ENCODE measurements around the gene FAT4.

The FAT4 gene

DNA sequence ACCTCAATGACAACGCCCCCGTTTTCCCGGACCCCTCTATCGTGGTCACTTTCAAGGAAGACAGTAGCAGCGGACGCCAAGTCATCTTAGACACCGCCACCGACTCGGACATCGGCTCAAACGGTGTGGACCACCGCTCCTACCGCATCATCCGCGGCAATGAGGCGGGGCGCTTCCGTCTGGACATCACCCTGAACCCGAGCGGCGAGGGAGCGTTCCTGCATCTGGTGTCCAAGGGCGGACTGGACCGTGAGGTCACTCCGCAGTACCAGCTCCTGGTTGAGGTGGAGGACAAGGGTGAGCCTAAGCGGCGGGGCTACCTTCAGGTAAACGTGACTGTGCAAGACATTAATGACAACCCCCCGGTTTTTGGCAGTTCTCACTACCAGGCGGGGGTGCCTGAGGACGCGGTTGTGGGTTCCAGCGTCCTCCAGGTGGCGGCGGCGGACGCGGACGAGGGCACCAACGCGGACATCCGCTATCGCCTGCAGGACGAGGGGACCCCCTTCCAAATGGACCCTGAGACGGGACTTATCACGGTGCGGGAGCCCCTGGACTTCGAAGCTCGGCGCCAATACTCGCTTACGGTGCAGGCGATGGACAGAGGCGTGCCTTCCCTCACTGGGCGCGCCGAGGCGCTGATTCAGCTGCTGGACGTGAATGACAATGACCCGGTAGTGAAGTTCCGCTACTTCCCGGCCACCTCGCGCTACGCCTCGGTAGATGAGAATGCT, 2.2 kb downstream of the FAT4 start:
- TF ChIP-seq, protein P1, sequence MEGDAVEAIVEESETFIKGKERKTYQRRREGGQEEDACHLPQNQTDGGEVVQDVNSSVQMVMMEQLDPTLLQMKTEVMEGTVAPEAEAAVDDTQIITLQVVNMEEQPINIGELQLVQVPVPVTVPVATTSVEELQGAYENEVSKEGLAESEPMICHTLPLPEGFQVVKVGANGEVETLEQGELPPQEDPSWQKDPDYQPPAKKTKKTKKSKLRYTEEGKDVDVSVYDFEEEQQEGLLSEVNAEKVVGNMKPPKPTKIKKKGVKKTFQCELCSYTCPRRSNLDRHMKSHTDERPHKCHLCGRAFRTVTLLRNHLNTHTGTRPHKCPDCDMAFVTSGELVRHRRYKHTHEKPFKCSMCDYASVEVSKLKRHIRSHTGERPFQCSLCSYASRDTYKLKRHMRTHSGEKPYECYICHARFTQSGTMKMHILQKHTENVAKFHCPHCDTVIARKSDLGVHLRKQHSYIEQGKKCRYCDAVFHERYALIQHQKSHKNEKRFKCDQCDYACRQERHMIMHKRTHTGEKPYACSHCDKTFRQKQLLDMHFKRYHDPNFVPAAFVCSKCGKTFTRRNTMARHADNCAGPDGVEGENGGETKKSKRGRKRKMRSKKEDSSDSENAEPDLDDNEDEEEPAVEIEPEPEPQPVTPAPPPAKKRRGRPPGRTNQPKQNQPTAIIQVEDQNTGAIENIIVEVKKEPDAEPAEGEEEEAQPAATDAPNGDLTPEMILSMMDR (IDR thresholded peaks at IDR 0.05; ENCODE audit: low read depth, low read length) = peak; percentile 39
- peak overlapping the region; percentile 87 to 99 for H3K4me3 ChIP-seq (replicated peaks in 1 of 2; ENCODE audit: low read depth in 2 of 2, low read length in 2 of 2)
- peak; percentile 35 to 61 for DNase-seq (ENCODE audit: low read depth in 2 of 2)

DNA sequence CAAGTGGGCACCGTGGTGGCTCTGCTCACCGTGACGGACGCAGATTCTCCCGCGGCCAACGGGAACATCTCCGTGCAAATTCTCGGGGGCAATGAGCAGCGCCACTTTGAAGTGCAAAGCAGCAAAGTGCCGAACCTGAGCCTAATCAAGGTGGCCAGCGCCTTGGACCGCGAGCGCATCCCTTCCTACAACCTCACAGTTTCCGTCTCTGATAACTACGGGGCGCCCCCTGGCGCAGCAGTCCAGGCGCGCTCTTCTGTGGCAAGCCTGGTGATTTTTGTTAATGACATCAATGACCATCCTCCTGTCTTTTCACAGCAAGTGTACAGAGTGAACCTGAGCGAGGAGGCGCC, 2.7 kb downstream of the FAT4 start:
- TF ChIP-seq, protein P1 (IDR thresholded peaks at IDR 0.05; ENCODE audit: low read depth, low read length) = peak; percentile 67
- peak; percentile 57 to 67 for DNase-seq (ENCODE audit: low read depth in 2 of 2)
- peak overlapping the region; percentile 87 to 99 for H3K4me3 ChIP-seq (replicated peaks in 1 of 2; ENCODE audit: low read depth in 2 of 2, low read length in 2 of 2)

DNA sequence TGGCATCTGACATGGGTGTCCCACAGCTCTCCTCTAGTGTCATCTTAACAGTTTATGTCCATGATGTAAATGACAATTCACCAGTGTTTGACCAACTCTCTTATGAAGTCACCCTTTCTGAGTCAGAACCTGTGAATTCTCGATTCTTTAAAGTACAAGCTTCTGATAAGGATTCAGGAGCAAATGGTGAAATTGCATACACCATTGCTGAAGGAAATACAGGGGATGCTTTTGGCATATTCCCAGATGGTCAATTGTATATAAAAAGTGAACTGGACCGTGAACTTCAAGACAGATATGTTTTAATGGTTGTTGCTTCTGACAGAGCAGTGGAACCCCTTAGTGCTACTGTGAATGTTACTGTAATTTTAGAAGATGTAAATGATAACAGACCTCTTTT, 4.6 kb downstream of the FAT4 start:
- H3K4me3 ChIP-seq (replicated peaks in 1 of 2; ENCODE audit: low read depth in 2 of 2, low read length in 2 of 2) = no peak overlapping the region

DNA sequence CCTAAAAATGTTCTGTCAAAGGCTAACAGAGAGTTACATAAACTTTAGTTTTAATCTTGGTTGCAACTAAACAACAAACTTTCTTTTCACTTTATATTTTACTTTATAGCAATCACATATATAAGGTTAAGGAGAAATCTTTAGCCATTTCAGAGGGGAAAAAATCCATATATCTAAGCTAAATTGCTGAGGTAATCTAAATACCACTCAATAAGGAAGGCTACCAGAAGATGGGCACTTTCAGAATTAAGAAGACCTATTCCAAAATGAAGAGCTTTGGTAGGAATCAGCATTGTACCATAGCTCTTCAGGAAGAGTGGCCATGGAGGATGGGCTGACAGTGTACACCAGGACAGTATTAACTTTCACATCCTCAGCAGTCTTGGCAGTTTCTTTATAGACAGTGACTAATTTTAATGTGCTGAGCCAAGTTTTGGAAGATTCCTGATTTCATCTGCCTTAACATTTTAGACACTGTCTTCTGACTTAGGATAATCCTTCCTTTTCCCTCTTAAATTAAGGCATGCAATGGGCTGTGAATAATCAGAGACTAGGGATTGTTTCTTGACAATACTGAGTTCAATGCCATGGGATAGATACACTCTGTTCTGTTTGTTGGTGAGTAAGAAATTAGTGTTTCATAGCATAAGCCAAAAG, 7.1 kb downstream of the FAT4 start:
- peak overlapping the region; percentile 6 to 15 for H3K4me3 ChIP-seq (replicated peaks in 1 of 2; ENCODE audit: low read depth in 2 of 2, low read length in 2 of 2)
- TF ChIP-seq, protein P1 (IDR thresholded peaks at IDR 0.05; ENCODE audit: low read depth, low read length) = no peak
- peak; percentile 54 to 78 for DNase-seq (ENCODE audit: low read depth in 2 of 2)

More for the DNA sequence above, 4.6 kb downstream of the FAT4 start:
- TF ChIP-seq, protein P1 (IDR thresholded peaks at IDR 0.05; ENCODE audit: low read depth, low read length) = no peak
- peak in 1 of 2 donors; percentile 15 for DNase-seq (ENCODE audit: low read depth in 2 of 2)

DNA sequence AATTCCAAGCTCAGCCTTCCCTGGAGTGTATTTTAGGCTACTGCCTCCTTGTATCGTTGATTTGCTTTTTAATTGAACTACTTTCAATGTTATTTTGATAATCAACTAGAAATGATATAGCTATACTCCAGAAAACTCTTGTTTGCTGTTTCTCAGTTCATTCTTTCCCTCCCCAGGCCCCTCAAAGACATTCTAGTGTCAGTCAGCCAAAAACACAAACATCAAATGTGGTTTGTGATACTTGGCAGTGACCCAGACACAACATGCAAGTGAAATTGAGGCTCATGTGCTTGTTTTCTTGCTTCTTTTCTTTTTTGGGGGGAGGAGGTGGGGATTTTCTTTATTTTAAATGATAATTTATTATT, 7.6 kb downstream of the FAT4 start:
- peak overlapping the region; percentile 6 to 15 for H3K4me3 ChIP-seq (replicated peaks in 1 of 2; ENCODE audit: low read depth in 2 of 2, low read length in 2 of 2)
- peak; percentile 71 to 86 for DNase-seq (ENCODE audit: low read depth in 2 of 2)
- TF ChIP-seq, protein P1 (IDR thresholded peaks at IDR 0.05; ENCODE audit: low read depth, low read length) = no peak

DNA sequence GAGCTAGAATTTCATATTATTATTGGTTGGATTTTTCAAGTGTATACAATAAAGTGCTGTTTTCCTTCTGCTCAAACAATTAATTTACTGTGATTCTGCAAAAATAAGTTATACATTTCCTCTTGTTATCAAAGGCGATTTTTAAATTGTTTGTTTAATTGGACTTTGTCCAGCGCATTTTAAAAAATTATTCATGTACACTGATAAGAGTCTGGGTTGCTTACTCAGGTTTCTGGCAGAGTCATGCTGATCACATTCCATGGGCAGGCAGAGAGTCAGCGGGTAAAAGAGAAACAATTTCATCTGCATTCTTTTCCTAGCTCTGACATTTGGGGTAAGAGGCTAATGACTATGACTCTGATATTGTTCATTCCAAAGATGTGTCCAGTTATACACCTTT, 8.9 kb downstream of the FAT4 start:
- TF ChIP-seq, protein P1 (IDR thresholded peaks at IDR 0.05; ENCODE audit: low read depth, low read length) = no peak
- DNase-seq (ENCODE audit: low read depth in 2 of 2) = peak; percentile 76 to 78
- peak overlapping the region; percentile 6 to 11 for H3K4me3 ChIP-seq (replicated peaks in 1 of 2; ENCODE audit: low read depth in 2 of 2, low read length in 2 of 2)
